Dendritic cell treated with granulocyte-macrophage colony-stimulating factor and Interleukin-4, amounts not matched to agents 40 ng/mL and 50 ng/mL, for 4 days (primary cell): ENCODE measurements around the gene MPPED1.

Source experiments
- H3K27ac Mint-ChIP-seq: one replicate; pipeline ENCODE4 v1.8.0; 2022; ENCODE audit warnings: mild to moderate bottlenecking, mixed read lengths
- H3K27me3 Mint-ChIP-seq: one replicate; pipeline ENCODE4 v1.8.0; 2022; ENCODE audit warnings: mild to moderate bottlenecking, mixed read lengths
- H3K36me3 Mint-ChIP-seq: one replicate; pipeline ENCODE4 v1.8.0; 2022; ENCODE audit warnings: low read depth, mixed read lengths
- H3K4me1 Mint-ChIP-seq: one replicate; pipeline ENCODE4 v1.8.0; 2022; ENCODE audit warnings: low read depth, mixed read lengths
- H3K4me3 Mint-ChIP-seq: one replicate; pipeline ENCODE4 v1.8.0; 2022; ENCODE audit warnings: mild to moderate bottlenecking, moderate library complexity, mixed read lengths
- H3K9me3 Mint-ChIP-seq: one replicate; pipeline ENCODE4 v1.8.0; 2022; ENCODE audit warnings: mixed read lengths
- intact Hi-C: fragments of 100-400 bp; cut with micrococcal nuclease; formaldehyde crosslinking; loops from one replicate; pipeline ENCODE4 v1.15.0; 2022

MPPED1 gene

GRCh38 chr22:43449205-43449830, 37.5 kb downstream of the MPPED1 start:
- Mint-ChIP-seq H3K36me3 (no peaks in the 10 kb centered on the region), H3K27me3 (no peaks in the 10 kb centered on the region), H3K4me3 (no peak overlapping the region), H3K27ac (no peak overlapping the region), H3K9me3 (no peaks in the 10 kb centered on the region), H3K4me1 (no peaks in the 10 kb centered on the region)
- intact Hi-C loops, result no loop called here

- no peak overlapping the region for H3K4me3 Mint-ChIP-seq
- H3K36me3 Mint-ChIP-seq, result no peaks in the 10 kb centered on the region
- no peaks in the 10 kb centered on the region for H3K27me3 Mint-ChIP-seq
- no peak overlapping the region for H3K27ac Mint-ChIP-seq
- H3K4me1 Mint-ChIP-seq, result no peaks in the 10 kb centered on the region
- intact Hi-C loops, result no loop called here
- H3K9me3 Mint-ChIP-seq, result no peaks in the 10 kb centered on the region
Measured at GRCh38 chr22:43449831-43450225, 38.0 kb downstream of the MPPED1 start.

GRCh38 chr22:43451371-43452050, 39.7 kb downstream of the MPPED1 start:
- peaks cover 1% of the 10 kb centered on the region for H3K27me3 Mint-ChIP-seq
- intact Hi-C loops, result no loop called here
- no peaks in the 10 kb centered on the region for H3K36me3 Mint-ChIP-seq
- no peaks in the 10 kb centered on the region for H3K4me1 Mint-ChIP-seq
- no peaks in the 10 kb centered on the region for H3K9me3 Mint-ChIP-seq
- no peak overlapping the region for H3K27ac Mint-ChIP-seq
- no peak overlapping the region for H3K4me3 Mint-ChIP-seq

GRCh38 chr22:43455846-43456245, 44.0 kb downstream of the MPPED1 start:
- Mint-ChIP-seq H3K27ac (no peak overlapping the region), H3K36me3 (no peaks in the 10 kb centered on the region), H3K9me3 (no peaks in the 10 kb centered on the region), H3K27me3 (peaks cover 12% of the 10 kb centered on the region), H3K4me1 (no peaks in the 10 kb centered on the region), H3K4me3 (no peak overlapping the region)
- intact Hi-C loops, result no loop called here

GRCh38 chr22:43457002-43457401, 45.2 kb downstream of the MPPED1 start:
- Mint-ChIP-seq H3K27ac (no peak overlapping the region), H3K4me1 (no peaks in the 10 kb centered on the region), H3K9me3 (no peaks in the 10 kb centered on the region), H3K27me3 (peaks cover 12% of the 10 kb centered on the region), H3K36me3 (no peaks in the 10 kb centered on the region), H3K4me3 (no peak overlapping the region)
- intact Hi-C loops, result no loop called here

GRCh38 chr22:43462701-43463100, 50.9 kb downstream of the MPPED1 start:
- intact Hi-C loops, result no loop called here
- Mint-ChIP-seq H3K4me3 (no peak overlapping the region), H3K9me3 (peaks cover 8% of the 10 kb centered on the region), H3K36me3 (no peaks in the 10 kb centered on the region), H3K4me1 (no peaks in the 10 kb centered on the region), H3K27me3 (peaks cover 21% of the 10 kb centered on the region), H3K27ac (no peak overlapping the region)

- intact Hi-C loops, result no loop called here
- Mint-ChIP-seq H3K9me3 (peaks cover 8% of the 10 kb centered on the region), H3K4me3 (no peak overlapping the region), H3K4me1 (no peaks in the 10 kb centered on the region), H3K36me3 (no peaks in the 10 kb centered on the region), H3K27me3 (peaks cover 14% of the 10 kb centered on the region), H3K27ac (no peak overlapping the region)
Measured at GRCh38 chr22:43464809-43465208, 53.0 kb downstream of the MPPED1 start.

GRCh38 chr22:43465291-43466015, 53.6 kb downstream of the MPPED1 start:
- Mint-ChIP-seq H3K27ac (no peak overlapping the region), H3K9me3 (peaks cover 8% of the 10 kb centered on the region), H3K36me3 (no peaks in the 10 kb centered on the region), H3K27me3 (peaks cover 14% of the 10 kb centered on the region), H3K4me3 (no peak overlapping the region), H3K4me1 (no peaks in the 10 kb centered on the region)
- intact Hi-C loops, result no loop called here

GRCh38 chr22:43466710-43467109, 54.9 kb downstream of the MPPED1 start:
- Mint-ChIP-seq H3K36me3 (no peaks in the 10 kb centered on the region), H3K27ac (no peak overlapping the region), H3K27me3 (peaks cover 14% of the 10 kb centered on the region), H3K9me3 (peaks cover 8% of the 10 kb centered on the region), H3K4me1 (no peaks in the 10 kb centered on the region), H3K4me3 (no peak overlapping the region)
- intact Hi-C loops, result no loop called here

- no peaks in the 10 kb centered on the region for H3K36me3 Mint-ChIP-seq
- intact Hi-C loops, result no loop called here
- H3K4me3 Mint-ChIP-seq, result no peak overlapping the region
- no peaks in the 10 kb centered on the region for H3K4me1 Mint-ChIP-seq
- H3K9me3 Mint-ChIP-seq, result peaks cover 8% of the 10 kb centered on the region
- peaks cover 14% of the 10 kb centered on the region for H3K27me3 Mint-ChIP-seq
- H3K27ac Mint-ChIP-seq, result no peak overlapping the region
Measured at GRCh38 chr22:43467216-43467940, 55.6 kb downstream of the MPPED1 start.

- intact Hi-C loops, result no loop called here
- H3K27ac Mint-ChIP-seq, result no peak overlapping the region
- peaks cover 10% of the 10 kb centered on the region for H3K27me3 Mint-ChIP-seq
- H3K4me3 Mint-ChIP-seq, result no peak overlapping the region
- H3K36me3 Mint-ChIP-seq, result no peaks in the 10 kb centered on the region
- no peaks in the 10 kb centered on the region for H3K9me3 Mint-ChIP-seq
- H3K4me1 Mint-ChIP-seq, result no peaks in the 10 kb centered on the region
Measured at GRCh38 chr22:43470253-43470652, 58.4 kb downstream of the MPPED1 start.

- intact Hi-C loops, result no loop called here
- no peaks in the 10 kb centered on the region for H3K4me1 Mint-ChIP-seq
- H3K4me3 Mint-ChIP-seq, result no peak overlapping the region
- H3K9me3 Mint-ChIP-seq, result no peaks in the 10 kb centered on the region
- no peaks in the 10 kb centered on the region for H3K36me3 Mint-ChIP-seq
- H3K27ac Mint-ChIP-seq, result no peak overlapping the region
- peaks cover 6% of the 10 kb centered on the region for H3K27me3 Mint-ChIP-seq
Measured at GRCh38 chr22:43470941-43471585, 59.2 kb downstream of the MPPED1 start.

- Mint-ChIP-seq H3K9me3 (no peaks in the 10 kb centered on the region), H3K36me3 (no peaks in the 10 kb centered on the region), H3K4me3 (no peak overlapping the region), H3K27ac (no peak overlapping the region), H3K4me1 (no peaks in the 10 kb centered on the region), H3K27me3 (peaks cover 6% of the 10 kb centered on the region)
- intact Hi-C loops, result no loop called here
Measured at GRCh38 chr22:43471606-43472135, 59.9 kb downstream of the MPPED1 start.
